CD14-positive monocyte (primary cell): ENCODE data around the gene ADAMTS17. TPM values are rescaled to one million over a fixed set of nuclear protein-coding genes. Genes with fewer than 3 reads are reported as not detected.

Source experiments
- DNase-seq, 3 donors: peaks; one replicate each; pipeline ENCODE4 v3.0.0-alpha.2; 2011 to 2022
- H2AFZ ChIP-seq: 2 replicates; pipeline ENCODE4 v1.6.0; 2012; ENCODE audit warnings: mild to moderate bottlenecking, low read depth, low read length, inconsistent platforms; ENCODE audit not compliant: insufficient read depth, poor library complexity, severe bottlenecking
- H3K27ac ChIP-seq, 2 donors: 1 replicate in 1 of 2; 2 replicates in 1 of 2; pipeline ENCODE4 v1.5.1; 2012 to 2013; ENCODE audit warnings: low read length in 2 of 2, control low read depth in 1 of 2, inconsistent platforms in 1 of 2, low read depth in 1 of 2, mild to moderate bottlenecking in 1 of 2
- H3K27me3 ChIP-seq, 2 donors: one replicate each; pipeline versions ENCODE4 v1.6.0 to v1.6.1; 2011 to 2013; ENCODE audit warnings: low read length in 2 of 2; ENCODE audit not compliant: control insufficient read depth in 2 of 2, insufficient read depth in 2 of 2
- H3K36me3 ChIP-seq, 2 donors: replicated peaks in 1 of 2; 1 replicate in 1 of 2; 2 replicates in 1 of 2; pipeline versions ENCODE4 v1.5.1 to v1.6.1; 2012 to 2013; ENCODE audit warnings: low read length in 2 of 2, control low read depth in 1 of 2, inconsistent platforms in 1 of 2, mild to moderate bottlenecking in 1 of 2; ENCODE audit not compliant: insufficient read depth in 2 of 2, control insufficient read depth in 1 of 2
- H3K4me1 ChIP-seq, 2 donors: 1 replicate in 1 of 2; 2 replicates in 1 of 2; pipeline versions ENCODE4 v1.5.1 to v1.6.1; 2012 to 2013; ENCODE audit warnings: low read length in 2 of 2, control low read depth in 1 of 2, inconsistent platforms in 1 of 2, mild to moderate bottlenecking in 1 of 2, moderate library complexity in 1 of 2; ENCODE audit not compliant: insufficient read depth in 2 of 2, control insufficient read depth in 1 of 2
- H3K4me2 ChIP-seq: replicated peaks from 2 replicates; pipeline ENCODE3; 2012; ENCODE audit warnings: low read length, moderate library complexity, mild to moderate bottlenecking; ENCODE audit not compliant: poor library complexity, severe bottlenecking; ENCODE audit errors: extremely low read depth
- H3K4me3 ChIP-seq, 3 experiments: fragments of 200-600 bp in 1 of 3; sonication (generic) in 1 of 3; replicated peaks in 1 of 3; 1 replicate in 2 of 3; 2 replicates in 1 of 3; pipeline ENCODE4 v1.5.1; 2011 to 2013; ENCODE audit warnings: low read length in 3 of 3, mild to moderate bottlenecking in 3 of 3, control low read depth in 2 of 3, low read depth in 2 of 3, inconsistent platforms in 1 of 3, moderate library complexity in 1 of 3
- H3K79me2 ChIP-seq: 2 replicates; pipeline ENCODE4 v1.6.0; 2012; ENCODE audit warnings: mild to moderate bottlenecking, control low read depth, inconsistent platforms, low read length, moderate library complexity; ENCODE audit not compliant: insufficient read depth
- H3K9ac ChIP-seq: 2 replicates; pipeline ENCODE4 v1.6.0; 2017; ENCODE audit warnings: low read length, mild to moderate bottlenecking; ENCODE audit not compliant: insufficient read depth, poor library complexity, severe bottlenecking
- H3K9me3 ChIP-seq, 2 donors: replicated peaks in 1 of 2; 1 replicate in 1 of 2; 2 replicates in 1 of 2; pipeline versions ENCODE4 v1.5.1 to v1.6.1; 2012 to 2013; ENCODE audit warnings: low read length in 2 of 2, control low read depth in 1 of 2; ENCODE audit not compliant: control insufficient read depth in 1 of 2, insufficient read depth in 1 of 2
- H4K20me1 ChIP-seq: 2 replicates; pipeline ENCODE4 v1.6.0; 2012; ENCODE audit warnings: mild to moderate bottlenecking, low read length, control low read depth, moderate library complexity; ENCODE audit not compliant: insufficient read depth
- H3K27ac Mint-ChIP-seq, 7 donors: one replicate each; pipeline ENCODE4 v1.8.0; 2020; ENCODE audit warnings: mild to moderate bottlenecking in 7 of 7, mixed read lengths in 7 of 7, moderate library complexity in 6 of 7, inconsistent platforms in 2 of 7
- H3K27me3 Mint-ChIP-seq, 3 donors: one replicate each; pipeline ENCODE4 v1.8.0; 2021 to 2022; ENCODE audit warnings: low read depth in 3 of 3, mild to moderate bottlenecking in 3 of 3, mixed read lengths in 3 of 3, moderate library complexity in 3 of 3, inconsistent platforms in 1 of 3
- H3K36me3 Mint-ChIP-seq, 2 donors: one replicate each; pipeline ENCODE4 v1.8.0; 2020; ENCODE audit warnings: mixed read lengths in 2 of 2, inconsistent platforms in 1 of 2, mild to moderate bottlenecking in 1 of 2
- H3K4me1 Mint-ChIP-seq: one replicate; pipeline ENCODE4 v1.8.0; 2020; ENCODE audit warnings: mild to moderate bottlenecking, mixed read lengths
- H3K4me3 Mint-ChIP-seq, 2 donors: one replicate each; pipeline ENCODE4 v1.8.0; 2020; ENCODE audit warnings: mild to moderate bottlenecking in 2 of 2, mixed read lengths in 2 of 2, moderate library complexity in 1 of 2
- H3K9me3 Mint-ChIP-seq, 7 donors: one replicate each; pipeline ENCODE4 v1.8.0; 2020 to 2022; ENCODE audit warnings: mixed read lengths in 7 of 7, mild to moderate bottlenecking in 6 of 7, moderate library complexity in 6 of 7, inconsistent platforms in 2 of 7
- WGBS: methylation state at CpG from one replicate; pipeline ENCODE4 v1.1.5; 2013; ENCODE audit warnings: missing lambda C conversion rate; ENCODE audit not compliant: insufficient coverage; 5-methylcytosine and 5-hydroxymethylcytosine counted together
- intact Hi-C, 2 donors: fragments of 100-400 bp; cut with micrococcal nuclease; formaldehyde crosslinking; loops; one replicate each; pipeline versions ENCODE4 v1.15.0 to v1.15.1; 2023
- polyA plus RNA-seq, 3 donors: library from polyadenylated mRNA; depleted of rRNA in 1 of 3; unstranded in 2 of 3; stranded (reverse) in 1 of 3; fragments of 300-500 nt in 2 of 3; fragments of >200 nt in 1 of 3; fragmentation: Illumina TruSeq in 2 of 3; gene quantifications; 1 replicate in 2 of 3; 2 replicates in 1 of 3; pipeline ENCODE4 v1.2.3, GENCODE V29; 2012 to 2021
- TF ChIP-seq, protein P1 (sequence below): fragments of 200-600 bp; IDR thresholded peaks from one replicate; pipeline ENCODE4 v1.8.0; 2022; ENCODE audit warnings: antibody characterized with exemption, mild to moderate bottlenecking

ADAMTS17 gene
- polyA plus RNA-seq, 3 donors, result 0.03 to 0.25 TPM; not detected in 1

DNA sequence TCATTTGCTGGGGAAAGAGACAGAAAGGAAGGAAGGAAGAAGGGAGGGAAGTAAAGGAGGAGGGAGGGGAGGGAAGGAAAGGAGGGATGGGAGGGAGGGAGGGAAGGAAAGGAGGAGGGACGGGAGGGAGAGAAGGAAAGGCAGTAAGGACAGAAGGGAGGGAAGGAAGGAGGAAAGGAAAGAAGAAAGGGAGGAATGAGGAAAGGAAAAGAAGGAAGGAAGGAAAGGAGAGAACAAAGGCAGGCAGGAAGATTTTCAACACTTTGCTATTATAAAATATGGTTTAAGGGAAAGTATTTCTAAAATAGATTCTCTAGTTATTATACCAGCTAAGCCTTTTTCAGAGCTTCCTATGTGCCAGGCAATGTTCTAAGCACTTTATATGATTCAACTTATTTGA lies 330.5 kb downstream of the ADAMTS17 start:
- Histone ChIP-seq H3K9me3 (peaks cover 0 to 6% of the 10 kb centered on the region in 2 donors), H3K27me3 (no peaks in the 10 kb centered on the region), H3K4me1 (no peaks in the 10 kb centered on the region), H3K79me2 (no peaks in the 10 kb centered on the region), H3K27ac (no peak overlapping the region), H4K20me1 (no peaks in the 10 kb centered on the region), H3K4me2 (no peak overlapping the region), H2AFZ (no peak overlapping the region), H3K9ac (no peak overlapping the region), H3K36me3 (no peaks in the 10 kb centered on the region), H3K4me3 (no peak overlapping the region)
- intact Hi-C loops, result no loop called here
- no peak for DNase-seq
- H3K4me1 Mint-ChIP-seq, result no peaks in the 10 kb centered on the region
- WGBS, result 88% methylated on average over 1 of the region's 1 CpG
- no peaks in the 10 kb centered on the region for H3K36me3 Mint-ChIP-seq
- peaks cover 2 to 15% (median 6%) of the 10 kb centered on the region in 7 donors for H3K9me3 Mint-ChIP-seq
- TF ChIP-seq, protein P1, sequence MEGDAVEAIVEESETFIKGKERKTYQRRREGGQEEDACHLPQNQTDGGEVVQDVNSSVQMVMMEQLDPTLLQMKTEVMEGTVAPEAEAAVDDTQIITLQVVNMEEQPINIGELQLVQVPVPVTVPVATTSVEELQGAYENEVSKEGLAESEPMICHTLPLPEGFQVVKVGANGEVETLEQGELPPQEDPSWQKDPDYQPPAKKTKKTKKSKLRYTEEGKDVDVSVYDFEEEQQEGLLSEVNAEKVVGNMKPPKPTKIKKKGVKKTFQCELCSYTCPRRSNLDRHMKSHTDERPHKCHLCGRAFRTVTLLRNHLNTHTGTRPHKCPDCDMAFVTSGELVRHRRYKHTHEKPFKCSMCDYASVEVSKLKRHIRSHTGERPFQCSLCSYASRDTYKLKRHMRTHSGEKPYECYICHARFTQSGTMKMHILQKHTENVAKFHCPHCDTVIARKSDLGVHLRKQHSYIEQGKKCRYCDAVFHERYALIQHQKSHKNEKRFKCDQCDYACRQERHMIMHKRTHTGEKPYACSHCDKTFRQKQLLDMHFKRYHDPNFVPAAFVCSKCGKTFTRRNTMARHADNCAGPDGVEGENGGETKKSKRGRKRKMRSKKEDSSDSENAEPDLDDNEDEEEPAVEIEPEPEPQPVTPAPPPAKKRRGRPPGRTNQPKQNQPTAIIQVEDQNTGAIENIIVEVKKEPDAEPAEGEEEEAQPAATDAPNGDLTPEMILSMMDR, result no peak
- no peak overlapping the region for H3K4me3 Mint-ChIP-seq
- peaks cover 0 to 2% (median 0%) of the 10 kb centered on the region in 3 donors for H3K27me3 Mint-ChIP-seq
- H3K27ac Mint-ChIP-seq, result no peak overlapping the region

DNA sequence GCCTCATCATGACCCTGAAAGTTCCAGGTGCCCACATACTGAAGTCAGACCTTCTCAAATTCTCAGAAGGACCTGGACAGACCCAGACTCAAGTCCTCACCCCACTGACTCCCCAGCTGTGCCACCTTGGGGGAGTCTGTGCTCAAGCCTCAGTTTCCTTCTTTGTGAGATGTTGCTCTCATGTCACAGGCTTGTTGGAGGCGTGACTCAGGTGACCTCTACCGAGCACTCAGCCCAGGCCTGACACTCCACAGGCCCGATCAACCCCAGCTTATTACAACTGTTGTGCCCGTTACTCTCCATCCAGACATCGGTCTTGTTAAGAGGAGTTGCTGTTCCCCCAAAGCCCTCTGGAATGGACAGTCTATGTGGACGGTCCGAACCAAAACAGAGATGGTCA lies 332.4 kb downstream of the ADAMTS17 start:
- no peak for DNase-seq

More for the DNA sequence above, 332.4 kb downstream of the ADAMTS17 start:
- no peak overlapping the region for H3K27ac ChIP-seq
- TF ChIP-seq, protein P1, result no peak
- H4K20me1 ChIP-seq, result no peaks in the 10 kb centered on the region
- Mint-ChIP-seq H3K4me1 (no peaks in the 10 kb centered on the region), H3K9me3 (peaks cover 0 to 13% (median 6%) of the 10 kb centered on the region in 7 donors), H3K4me3 (no peak overlapping the region), H3K27me3 (peaks cover 0 to 2% (median 0%) of the 10 kb centered on the region in 3 donors), H3K27ac (no peak overlapping the region), H3K36me3 (no peaks in the 10 kb centered on the region)
- 100% methylated on average over 1 of the region's 7 CpGs for WGBS
- no peak overlapping the region for H3K9ac ChIP-seq
- no peaks in the 10 kb centered on the region for H3K36me3 ChIP-seq
- H3K4me1 ChIP-seq, result no peaks in the 10 kb centered on the region
- H3K4me3 ChIP-seq, result no peak overlapping the region
- H3K4me2 ChIP-seq, result no peak overlapping the region
- H2AFZ ChIP-seq, result no peak overlapping the region
- H3K27me3 ChIP-seq, result no peaks in the 10 kb centered on the region
- intact Hi-C loops, result loop anchor here in 1 of 2 donors (10.0 kb wide), 1 partner anchor 65 kb away; no protein-coding TSS in a partner anchor
- peaks cover 0 to 6% of the 10 kb centered on the region in 2 donors for H3K9me3 ChIP-seq
- H3K79me2 ChIP-seq, result no peaks in the 10 kb centered on the region
